GM12878 (cell line): ENCODE results near the gene STPG1. TPM values are rescaled to one million over a fixed set of nuclear protein-coding genes. Genes with fewer than 3 reads are reported as not detected.

Experiments
- BACH1 ChIP-seq: fragments of 450-650 bp; IDR thresholded peaks from 2 replicates; pipeline ENCODE4 v1.6.1; 2017; ENCODE audit warnings: mild to moderate bottlenecking, borderline replicate concordance
- EP300 ChIP-seq, 2 experiments: fragments of 150-350 bp in 1 of 2; IDR thresholded peaks; 2 replicates each; pipeline ENCODE4 v1.6.1; 2011 to 2012; ENCODE audit warnings: low read depth in 2 of 2, low read length in 2 of 2, borderline replicate concordance in 1 of 2, improper control_type of control experiment in 1 of 2, inconsistent platforms in 1 of 2; ENCODE audit not compliant: control insufficient read depth in 1 of 2
- KDM1A ChIP-seq: fragments of 200-600 bp; sonication (generic); IDR thresholded peaks from 2 replicates; pipeline ENCODE4 v1.6.1; 2016; ENCODE audit warnings: borderline replicate concordance
- MEF2A ChIP-seq: IDR thresholded peaks from 2 replicates; pipeline ENCODE4 v1.6.1; 2011; ENCODE audit warnings: low read depth, mild to moderate bottlenecking, low read length, moderate library complexity; ENCODE audit not compliant: insufficient read depth
- MTA2 ChIP-seq: fragments of 450-650 bp; IDR thresholded peaks from 2 replicates; pipeline ENCODE4 v1.6.1; 2016; ENCODE audit warnings: low read depth, mild to moderate bottlenecking, moderate library complexity
- NR2C2 ChIP-seq: IDR thresholded peaks from 2 replicates; pipeline ENCODE4 v1.6.1; 2011; ENCODE audit warnings: borderline replicate concordance, low read depth; ENCODE audit not compliant: control insufficient read depth, insufficient read length
- RELA ChIP-seq: fragments of 450-650 bp; IDR thresholded peaks from 2 replicates; pipeline ENCODE4 v1.8.0; 2014; ENCODE audit warnings: borderline replicate concordance; ENCODE audit not compliant: partially characterized antibody
- SMC3 ChIP-seq: IDR thresholded peaks from 2 replicates; pipeline ENCODE4 v1.6.1; 2011; ENCODE audit warnings: low read length, improper control_type of control experiment, borderline replicate concordance
- ZNF24 ChIP-seq: fragments of 450-650 bp; IDR thresholded peaks from 2 replicates; pipeline ENCODE4 v1.6.1; 2017; ENCODE audit warnings: antibody characterized with exemption, mild to moderate bottlenecking
- polyA plus RNA-seq, 11 experiments: library from polyadenylated mRNA; depleted of rRNA in 4 of 11; unstranded in 6 of 11; stranded (reverse) in 5 of 11; fragments of >200 nt; fragmentation: Nextera tagmentation in 4 of 11; fragmentation: Illumina TruSeq in 1 of 11; extraction: Ambion mirVana in 4 of 11; extraction: Trizol in 1 of 11; gene quantifications; 1 replicate in 1 of 11; 2 replicates in 10 of 11; pipeline versions ENCODE4 v1.2.1 to v1.2.3, GENCODE V29; 2011 to 2016; ENCODE audit warnings: inconsistent platforms in 2 of 11, missing spikeins in 2 of 11, low read depth in 1 of 11
- total RNA-seq, 4 experiments: library from RNA; depleted of rRNA in 3 of 4; stranded (reverse); fragments of >200 nt in 3 of 4; fragmentation: Illumina TruSeq in 1 of 4; extraction: Trizol in 1 of 4; gene quantifications; 2 replicates each; pipeline versions ENCODE4 v1.2.1 to v1.2.3, GENCODE V29; 2013 to 2021
- TF ChIP-seq, protein P1 (sequence below): IDR thresholded peaks from 2 replicates; pipeline ENCODE4 v1.6.1; 2012; ENCODE audit warnings: low read length, inconsistent platforms
- TF ChIP-seq, protein P2 (sequence below): fragments of 450-650 bp; IDR thresholded peaks from 2 replicates; pipeline ENCODE4 v1.6.1; 2017; ENCODE audit warnings: antibody characterized with exemption, mild to moderate bottlenecking, moderate library complexity
- TF ChIP-seq, protein P3 (sequence below): IDR thresholded peaks from 2 replicates; pipeline ENCODE4 v1.6.1; 2012; ENCODE audit warnings: low read depth, low read length, improper control_type of control experiment
- TF ChIP-seq, protein P4 (sequence below): fragments of 450-650 bp; IDR thresholded peaks from 2 replicates; pipeline ENCODE4 v1.6.1; 2018; ENCODE audit warnings: borderline replicate concordance, mild to moderate bottlenecking; ENCODE audit not compliant: partially characterized antibody
- TF ChIP-seq, protein P5 (sequence below): fragments of 450-650 bp; IDR thresholded peaks from 2 replicates; pipeline ENCODE4 v1.6.1; 2016; ENCODE audit warnings: mild to moderate bottlenecking

Gene STPG1
- total and polyA plus RNA-seq, 10 of the 15 experiments (the other 5 are each of a cell fraction or from before 2014, with no cell fraction given): 0.22 to 2.6 (median 0.73) TPM

DNA sequence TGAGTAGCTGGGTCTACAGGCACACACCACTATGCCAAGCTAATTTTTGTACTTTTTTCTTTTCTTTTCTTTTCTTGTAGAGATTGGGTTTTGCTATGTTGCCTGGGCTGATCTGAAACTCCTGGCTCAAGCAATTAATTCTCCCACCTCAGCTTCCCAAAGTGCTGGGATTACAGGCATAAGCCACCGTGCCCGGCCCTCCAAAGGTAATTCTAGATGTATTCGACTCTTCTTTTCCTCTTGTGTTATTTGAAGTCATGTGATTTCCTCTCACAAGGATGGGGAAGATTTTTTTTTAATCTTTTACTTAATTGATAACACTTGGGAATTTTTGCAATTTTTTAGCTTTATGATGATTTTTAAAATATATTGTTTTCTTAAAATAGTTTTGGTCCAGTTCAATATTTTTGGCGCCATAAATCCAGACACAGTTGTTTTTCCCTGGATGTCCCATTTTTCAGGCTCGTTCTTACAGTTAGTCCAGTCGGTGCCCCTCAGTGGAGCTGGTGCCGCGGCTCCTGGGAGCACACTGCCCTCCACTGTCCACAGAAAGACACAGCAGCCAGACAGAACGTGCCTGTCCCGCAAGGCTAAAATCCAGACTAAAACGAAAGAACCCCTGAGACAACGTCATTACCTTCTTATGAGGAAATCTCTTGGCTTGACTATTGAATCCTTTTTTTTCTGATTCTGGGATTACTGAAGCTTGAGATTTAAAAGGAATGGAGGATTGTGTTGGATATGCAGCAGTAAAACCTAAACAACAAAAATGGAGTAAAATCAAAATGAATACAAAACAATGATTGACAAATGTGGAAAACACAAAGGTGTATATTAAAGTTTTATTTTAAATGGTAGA lies 22.4 kb downstream of the STPG1 start (continued):
- TF ChIP-seq, protein P1, sequence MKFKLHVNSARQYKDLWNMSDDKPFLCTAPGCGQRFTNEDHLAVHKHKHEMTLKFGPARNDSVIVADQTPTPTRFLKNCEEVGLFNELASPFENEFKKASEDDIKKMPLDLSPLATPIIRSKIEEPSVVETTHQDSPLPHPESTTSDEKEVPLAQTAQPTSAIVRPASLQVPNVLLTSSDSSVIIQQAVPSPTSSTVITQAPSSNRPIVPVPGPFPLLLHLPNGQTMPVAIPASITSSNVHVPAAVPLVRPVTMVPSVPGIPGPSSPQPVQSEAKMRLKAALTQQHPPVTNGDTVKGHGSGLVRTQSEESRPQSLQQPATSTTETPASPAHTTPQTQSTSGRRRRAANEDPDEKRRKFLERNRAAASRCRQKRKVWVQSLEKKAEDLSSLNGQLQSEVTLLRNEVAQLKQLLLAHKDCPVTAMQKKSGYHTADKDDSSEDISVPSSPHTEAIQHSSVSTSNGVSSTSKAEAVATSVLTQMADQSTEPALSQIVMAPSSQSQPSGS: 0 out of 2 replicates have a peak, but pooled peaks have one; percentile 45
- TF ChIP-seq MTA2 (no peak), SMC3 (peak; percentile 95), RELA (no peak), NR2C2 (no peak), KDM1A (no peak), BACH1 (no peak), ZNF24 (no peak), EP300 (IDR thresholded peaks at IDR 0.05; ENCODE audit: borderline replicate concordance in 1 of 2, control insufficient read depth in 1 of 2, low read depth in 2 of 2, low read length in 2 of 2) (no peak), MEF2A (peak; percentile 26; the same call in 1 of the 2 replicates)
- TF ChIP-seq, protein P2, sequence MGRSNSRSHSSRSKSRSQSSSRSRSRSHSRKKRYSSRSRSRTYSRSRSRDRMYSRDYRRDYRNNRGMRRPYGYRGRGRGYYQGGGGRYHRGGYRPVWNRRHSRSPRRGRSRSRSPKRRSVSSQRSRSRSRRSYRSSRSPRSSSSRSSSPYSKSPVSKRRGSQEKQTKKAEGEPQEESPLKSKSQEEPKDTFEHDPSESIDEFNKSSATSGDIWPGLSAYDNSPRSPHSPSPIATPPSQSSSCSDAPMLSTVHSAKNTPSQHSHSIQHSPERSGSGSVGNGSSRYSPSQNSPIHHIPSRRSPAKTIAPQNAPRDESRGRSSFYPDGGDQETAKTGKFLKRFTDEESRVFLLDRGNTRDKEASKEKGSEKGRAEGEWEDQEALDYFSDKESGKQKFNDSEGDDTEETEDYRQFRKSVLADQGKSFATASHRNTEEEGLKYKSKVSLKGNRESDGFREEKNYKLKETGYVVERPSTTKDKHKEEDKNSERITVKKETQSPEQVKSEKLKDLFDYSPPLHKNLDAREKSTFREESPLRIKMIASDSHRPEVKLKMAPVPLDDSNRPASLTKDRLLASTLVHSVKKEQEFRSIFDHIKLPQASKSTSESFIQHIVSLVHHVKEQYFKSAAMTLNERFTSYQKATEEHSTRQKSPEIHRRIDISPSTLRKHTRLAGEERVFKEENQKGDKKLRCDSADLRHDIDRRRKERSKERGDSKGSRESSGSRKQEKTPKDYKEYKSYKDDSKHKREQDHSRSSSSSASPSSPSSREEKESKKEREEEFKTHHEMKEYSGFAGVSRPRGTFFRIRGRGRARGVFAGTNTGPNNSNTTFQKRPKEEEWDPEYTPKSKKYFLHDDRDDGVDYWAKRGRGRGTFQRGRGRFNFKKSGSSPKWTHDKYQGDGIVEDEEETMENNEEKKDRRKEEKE: no peak
- TF ChIP-seq, protein P3, sequence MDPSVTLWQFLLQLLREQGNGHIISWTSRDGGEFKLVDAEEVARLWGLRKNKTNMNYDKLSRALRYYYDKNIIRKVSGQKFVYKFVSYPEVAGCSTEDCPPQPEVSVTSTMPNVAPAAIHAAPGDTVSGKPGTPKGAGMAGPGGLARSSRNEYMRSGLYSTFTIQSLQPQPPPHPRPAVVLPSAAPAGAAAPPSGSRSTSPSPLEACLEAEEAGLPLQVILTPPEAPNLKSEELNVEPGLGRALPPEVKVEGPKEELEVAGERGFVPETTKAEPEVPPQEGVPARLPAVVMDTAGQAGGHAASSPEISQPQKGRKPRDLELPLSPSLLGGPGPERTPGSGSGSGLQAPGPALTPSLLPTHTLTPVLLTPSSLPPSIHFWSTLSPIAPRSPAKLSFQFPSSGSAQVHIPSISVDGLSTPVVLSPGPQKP: no peak
- TF ChIP-seq, protein P4, sequence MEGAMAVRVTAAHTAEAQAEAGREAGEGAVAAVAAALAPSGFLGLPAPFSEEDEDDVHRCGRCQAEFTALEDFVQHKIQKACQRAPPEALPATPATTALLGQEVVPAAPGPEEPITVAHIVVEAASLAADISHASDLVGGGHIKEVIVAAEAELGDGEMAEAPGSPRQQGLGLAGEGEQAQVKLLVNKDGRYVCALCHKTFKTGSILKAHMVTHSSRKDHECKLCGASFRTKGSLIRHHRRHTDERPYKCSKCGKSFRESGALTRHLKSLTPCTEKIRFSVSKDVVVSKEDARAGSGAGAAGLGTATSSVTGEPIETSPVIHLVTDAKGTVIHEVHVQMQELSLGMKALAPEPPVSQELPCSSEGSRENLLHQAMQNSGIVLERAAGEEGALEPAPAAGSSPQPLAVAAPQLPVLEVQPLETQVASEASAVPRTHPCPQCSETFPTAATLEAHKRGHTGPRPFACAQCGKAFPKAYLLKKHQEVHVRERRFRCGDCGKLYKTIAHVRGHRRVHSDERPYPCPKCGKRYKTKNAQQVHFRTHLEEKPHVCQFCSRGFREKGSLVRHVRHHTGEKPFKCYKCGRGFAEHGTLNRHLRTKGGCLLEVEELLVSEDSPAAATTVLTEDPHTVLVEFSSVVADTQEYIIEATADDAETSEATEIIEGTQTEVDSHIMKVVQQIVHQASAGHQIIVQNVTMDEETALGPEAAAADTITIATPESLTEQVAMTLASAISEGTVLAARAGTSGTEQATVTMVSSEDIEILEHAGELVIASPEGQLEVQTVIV: no peak
- TF ChIP-seq, protein P5, sequence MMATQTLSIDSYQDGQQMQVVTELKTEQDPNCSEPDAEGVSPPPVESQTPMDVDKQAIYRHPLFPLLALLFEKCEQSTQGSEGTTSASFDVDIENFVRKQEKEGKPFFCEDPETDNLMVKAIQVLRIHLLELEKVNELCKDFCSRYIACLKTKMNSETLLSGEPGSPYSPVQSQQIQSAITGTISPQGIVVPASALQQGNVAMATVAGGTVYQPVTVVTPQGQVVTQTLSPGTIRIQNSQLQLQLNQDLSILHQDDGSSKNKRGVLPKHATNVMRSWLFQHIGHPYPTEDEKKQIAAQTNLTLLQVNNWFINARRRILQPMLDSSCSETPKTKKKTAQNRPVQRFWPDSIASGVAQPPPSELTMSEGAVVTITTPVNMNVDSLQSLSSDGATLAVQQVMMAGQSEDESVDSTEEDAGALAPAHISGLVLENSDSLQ: peak; percentile 23; the same call in 1 of the 2 replicates
